ENCODE results near the gene FNDC8.
"Not testable (repeated sequence)": the region's sequence is repeated elsewhere in the genome, so short reads cannot be mapped to it uniquely, and the experiment has no call there.

The FNDC8 gene

GRCh38 chr17:35144840-35145239 lies 23.4 kb downstream of the FNDC8 start:
- DNase-seq = no peak

GRCh38 chr17:35146214-35146833 lies 24.9 kb downstream of the FNDC8 start:
- no peak for DNase-seq

- peak; percentile 52 for DNase-seq
These were observed 26.0 kb downstream of the FNDC8 start, which contains the start of gene UNC45B for GRCh38 chr17:35147375-35147905. TSS of gene UNC45B (plus strand) at chr17:35147817. CDS start at chr17:35148264, 447 bp downstream.

GRCh38 chr17:35148144-35148543 lies 26.7 kb downstream of the FNDC8 start:
- no peak for DNase-seq

GRCh38 chr17:35149941-35150340 lies 28.5 kb downstream of the FNDC8 start:
- DNase-seq = no peak

GRCh38 chr17:35151080-35151479 lies 29.7 kb downstream of the FNDC8 start:
- not testable (repeated sequence) for DNase-seq

- no peak for DNase-seq
These were observed 31.2 kb downstream of the FNDC8 start for GRCh38 chr17:35152421-35153140.

- DNase-seq = no peak
These were observed 33.1 kb downstream of the FNDC8 start for GRCh38 chr17:35154196-35155165.

- DNase-seq = no peak
These were observed 33.8 kb downstream of the FNDC8 start for GRCh38 chr17:35155246-35155645.

GRCh38 chr17:35159940-35160339 lies 38.5 kb downstream of the FNDC8 start:
- no peak for DNase-seq

- no peak for DNase-seq
These were observed 39.2 kb downstream of the FNDC8 start for GRCh38 chr17:35160354-35161201.

GRCh38 chr17:35161281-35161761 lies 39.9 kb downstream of the FNDC8 start:
- DNase-seq = no peak

GRCh38 chr17:35162755-35163154 lies 41.3 kb downstream of the FNDC8 start:
- no peak for DNase-seq

GRCh38 chr17:35163886-35164285 lies 42.5 kb downstream of the FNDC8 start:
- DNase-seq = no peak

- DNase-seq = no peak
These were observed 43.3 kb downstream of the FNDC8 start for GRCh38 chr17:35164716-35165115.

- DNase-seq = no peak
These were observed 45.1 kb downstream of the FNDC8 start for GRCh38 chr17:35166526-35166925.

- DNase-seq = no peak
These were observed 45.6 kb downstream of the FNDC8 start for GRCh38 chr17:35167046-35167445.

GRCh38 chr17:35167666-35168065 lies 46.3 kb downstream of the FNDC8 start:
- no peak for DNase-seq

GRCh38 chr17:35169835-35170363 lies 48.5 kb downstream of the FNDC8 start:
- no peak for DNase-seq

GRCh38 chr17:35170968-35171771 lies 49.8 kb downstream of the FNDC8 start:
- no peak for DNase-seq

GRCh38 chr17:35171834-35172233 lies 50.4 kb downstream of the FNDC8 start:
- no peak for DNase-seq

Data from right hindlimb (tissue), 1 donor.